ENCODE data around the gene KIAA0513.
A peak's percentile ranks its signal among the peaks of the same experiment; 100 is the strongest.

KIAA0513 gene

GRCh38 chr16:85090873-85091521, 63.4 kb downstream of the KIAA0513 start:
- no peak for DNase-seq (ENCODE audit: low spot score)

- no peak for DNase-seq (ENCODE audit: low spot score)
Observed at GRCh38 chr16:85091522-85091910, 63.9 kb downstream of the KIAA0513 start.

- no peak for DNase-seq (ENCODE audit: low spot score)
Observed at GRCh38 chr16:85092309-85092708, 64.7 kb downstream of the KIAA0513 start.

GRCh38 chr16:85092851-85093250, 65.3 kb downstream of the KIAA0513 start:
- no peak for DNase-seq (ENCODE audit: low spot score)

GRCh38 chr16:85093705-85094104, 66.1 kb downstream of the KIAA0513 start:
- no peak for DNase-seq (ENCODE audit: low spot score)

- no peak for DNase-seq (ENCODE audit: low spot score)
Observed at GRCh38 chr16:85094176-85094805, 66.7 kb downstream of the KIAA0513 start.

- DNase-seq (ENCODE audit: low spot score) = no peak
Observed at GRCh38 chr16:85094812-85095211, 67.2 kb downstream of the KIAA0513 start.

GRCh38 chr16:85096921-85097320, 69.3 kb downstream of the KIAA0513 start:
- no peak for DNase-seq (ENCODE audit: low spot score)

GRCh38 chr16:85098565-85098964, 71.0 kb downstream of the KIAA0513 start:
- no peak for DNase-seq (ENCODE audit: low spot score)

GRCh38 chr16:85100265-85100664, 72.7 kb downstream of the KIAA0513 start:
- no peak for DNase-seq (ENCODE audit: low spot score)

GRCh38 chr16:85101956-85102630, 74.5 kb downstream of the KIAA0513 start:
- DNase-seq (ENCODE audit: low spot score) = peak; percentile 14

GRCh38 chr16:85103114-85104079, 75.8 kb downstream of the KIAA0513 start:
- DNase-seq (ENCODE audit: low spot score) = no peak

- DNase-seq (ENCODE audit: low spot score) = no peak
Observed at GRCh38 chr16:85104147-85104546, 76.6 kb downstream of the KIAA0513 start.

GRCh38 chr16:85104821-85105391, 77.3 kb downstream of the KIAA0513 start:
- no peak for DNase-seq (ENCODE audit: low spot score)

GRCh38 chr16:85105475-85105874, 77.9 kb downstream of the KIAA0513 start:
- no peak for DNase-seq (ENCODE audit: low spot score)

GRCh38 chr16:85107083-85107482, 79.5 kb downstream of the KIAA0513 start:
- no peak for DNase-seq (ENCODE audit: low spot score)

GRCh38 chr16:85107532-85107931, 79.9 kb downstream of the KIAA0513 start:
- no peak for DNase-seq (ENCODE audit: low spot score)

- no peak for DNase-seq (ENCODE audit: low spot score)
Observed at GRCh38 chr16:85110105-85110504, 82.5 kb downstream of the KIAA0513 start.

GRCh38 chr16:85111184-85111583, 83.6 kb downstream of the KIAA0513 start:
- no peak for DNase-seq (ENCODE audit: low spot score)

GRCh38 chr16:85112364-85112763, 84.8 kb downstream of the KIAA0513 start, which contains the start of gene CIBAR2:
Gene CIBAR2 (minus strand): TSS chr16:85112472. CDS start chr16:85112352, 120 bp downstream.
- no peak for DNase-seq (ENCODE audit: low spot score)

- DNase-seq (ENCODE audit: low spot score) = no peak
Observed at GRCh38 chr16:85113168-85113733, 85.7 kb downstream of the KIAA0513 start.
